ENCODE data around the gene SMOC1.
"Not testable (repeated sequence)": the region's sequence is repeated elsewhere in the genome, so short reads cannot be mapped to it uniquely, and the experiment has no call there.

The SMOC1 gene

DNA sequence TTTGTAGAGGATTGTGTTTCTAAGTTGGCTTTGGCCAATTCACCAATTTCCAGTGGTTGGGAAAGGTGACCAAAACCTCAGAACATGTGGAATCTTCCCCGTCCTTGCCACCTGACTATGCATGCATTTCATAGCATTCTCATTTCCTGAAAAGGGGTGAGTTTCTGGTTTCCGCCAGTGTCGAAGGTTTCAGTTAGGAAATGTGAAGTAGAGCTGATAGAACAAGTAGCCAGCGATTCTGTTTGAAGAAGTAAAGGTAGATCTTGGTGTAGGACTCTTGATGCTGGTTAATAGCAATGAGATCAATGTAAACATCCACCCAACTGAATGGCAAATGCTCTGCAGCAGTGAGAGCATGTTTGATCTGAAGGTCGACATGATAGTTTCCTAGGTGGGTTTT, 15.9 kb downstream of the SMOC1 start:
- DNase-seq (ENCODE audit: low read depth), result peak; percentile 10
- no peak overlapping the region for H3K4me3 ChIP-seq (ENCODE audit: low read depth, low read length)
- TF ChIP-seq, protein P1, sequence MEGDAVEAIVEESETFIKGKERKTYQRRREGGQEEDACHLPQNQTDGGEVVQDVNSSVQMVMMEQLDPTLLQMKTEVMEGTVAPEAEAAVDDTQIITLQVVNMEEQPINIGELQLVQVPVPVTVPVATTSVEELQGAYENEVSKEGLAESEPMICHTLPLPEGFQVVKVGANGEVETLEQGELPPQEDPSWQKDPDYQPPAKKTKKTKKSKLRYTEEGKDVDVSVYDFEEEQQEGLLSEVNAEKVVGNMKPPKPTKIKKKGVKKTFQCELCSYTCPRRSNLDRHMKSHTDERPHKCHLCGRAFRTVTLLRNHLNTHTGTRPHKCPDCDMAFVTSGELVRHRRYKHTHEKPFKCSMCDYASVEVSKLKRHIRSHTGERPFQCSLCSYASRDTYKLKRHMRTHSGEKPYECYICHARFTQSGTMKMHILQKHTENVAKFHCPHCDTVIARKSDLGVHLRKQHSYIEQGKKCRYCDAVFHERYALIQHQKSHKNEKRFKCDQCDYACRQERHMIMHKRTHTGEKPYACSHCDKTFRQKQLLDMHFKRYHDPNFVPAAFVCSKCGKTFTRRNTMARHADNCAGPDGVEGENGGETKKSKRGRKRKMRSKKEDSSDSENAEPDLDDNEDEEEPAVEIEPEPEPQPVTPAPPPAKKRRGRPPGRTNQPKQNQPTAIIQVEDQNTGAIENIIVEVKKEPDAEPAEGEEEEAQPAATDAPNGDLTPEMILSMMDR (IDR thresholded peaks at IDR 0.05; ENCODE audit: insufficient read depth, low read depth, low read length, missing control alignments), result no peak

DNA sequence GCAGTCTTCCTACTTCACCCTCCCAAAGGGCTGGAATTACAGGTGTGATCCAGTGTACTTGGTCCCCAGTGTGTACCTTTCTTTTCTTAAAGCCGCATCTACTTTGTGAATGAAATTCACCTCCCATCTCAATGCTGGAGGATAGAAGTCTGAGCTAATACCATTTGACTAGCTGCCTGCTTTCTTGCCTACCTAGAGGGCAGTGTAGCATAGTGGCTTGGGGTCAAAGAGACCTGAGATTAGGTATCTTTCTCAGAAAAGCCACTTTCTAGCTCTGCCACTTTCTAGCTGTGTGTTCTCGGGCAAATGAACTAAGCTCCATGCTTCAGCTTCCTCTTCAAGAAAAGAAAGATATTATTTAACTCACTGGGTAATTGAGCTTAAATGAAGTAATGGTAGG, 16.9 kb downstream of the SMOC1 start:
- no peak for DNase-seq (ENCODE audit: low read depth)
- TF ChIP-seq, protein P1 (IDR thresholded peaks at IDR 0.05; ENCODE audit: insufficient read depth, low read depth, low read length, missing control alignments), result no peak
- H3K4me3 ChIP-seq (ENCODE audit: low read depth, low read length), result no peak overlapping the region

DNA sequence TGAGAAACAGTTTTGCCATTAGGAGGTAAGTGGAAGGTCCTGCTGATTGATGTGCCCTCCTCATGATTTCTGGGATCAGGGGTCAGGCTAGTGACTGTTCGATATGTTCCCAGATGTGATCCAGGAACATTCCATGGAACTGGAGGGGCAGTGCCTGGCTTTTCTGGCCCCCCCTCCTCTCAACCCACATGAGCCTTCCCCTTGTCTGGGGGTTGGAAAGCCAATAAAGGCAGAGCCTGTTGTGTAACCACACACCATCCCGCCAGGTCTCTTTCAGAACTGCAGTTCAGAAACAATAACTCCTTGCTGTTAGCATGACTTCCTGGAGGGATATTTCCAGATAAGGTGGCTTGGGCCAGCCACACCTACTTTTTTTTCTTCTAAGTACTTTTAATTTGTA, 17.8 kb downstream of the SMOC1 start:
- DNase-seq (ENCODE audit: low read depth), result no peak
- H3K4me3 ChIP-seq (ENCODE audit: low read depth, low read length), result no peak overlapping the region
- TF ChIP-seq, protein P1 (IDR thresholded peaks at IDR 0.05; ENCODE audit: insufficient read depth, low read depth, low read length, missing control alignments), result no peak

DNA sequence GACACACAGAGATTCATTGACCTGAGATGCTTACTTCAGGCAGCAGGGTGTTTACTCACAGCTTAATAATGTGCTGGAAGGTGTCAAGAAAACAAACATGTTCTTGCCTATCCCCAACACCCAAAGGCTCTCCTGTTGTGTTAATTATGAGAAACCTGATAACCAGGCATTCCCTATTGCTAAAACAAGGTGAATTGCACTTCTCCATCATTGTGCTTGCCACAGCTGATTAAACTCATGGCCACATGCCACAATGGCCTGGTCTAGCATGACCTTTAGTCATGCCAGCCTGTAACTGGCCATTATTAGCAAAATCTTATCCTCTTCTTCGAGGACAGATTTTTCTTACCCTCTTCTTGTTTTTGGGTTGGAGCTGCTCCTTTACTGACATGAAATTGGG, 21.4 kb downstream of the SMOC1 start:
- H3K4me3 ChIP-seq (ENCODE audit: low read depth, low read length), result no peak overlapping the region
- TF ChIP-seq, protein P1 (IDR thresholded peaks at IDR 0.05; ENCODE audit: insufficient read depth, low read depth, low read length, missing control alignments), result no peak
- DNase-seq (ENCODE audit: low read depth), result no peak

DNA sequence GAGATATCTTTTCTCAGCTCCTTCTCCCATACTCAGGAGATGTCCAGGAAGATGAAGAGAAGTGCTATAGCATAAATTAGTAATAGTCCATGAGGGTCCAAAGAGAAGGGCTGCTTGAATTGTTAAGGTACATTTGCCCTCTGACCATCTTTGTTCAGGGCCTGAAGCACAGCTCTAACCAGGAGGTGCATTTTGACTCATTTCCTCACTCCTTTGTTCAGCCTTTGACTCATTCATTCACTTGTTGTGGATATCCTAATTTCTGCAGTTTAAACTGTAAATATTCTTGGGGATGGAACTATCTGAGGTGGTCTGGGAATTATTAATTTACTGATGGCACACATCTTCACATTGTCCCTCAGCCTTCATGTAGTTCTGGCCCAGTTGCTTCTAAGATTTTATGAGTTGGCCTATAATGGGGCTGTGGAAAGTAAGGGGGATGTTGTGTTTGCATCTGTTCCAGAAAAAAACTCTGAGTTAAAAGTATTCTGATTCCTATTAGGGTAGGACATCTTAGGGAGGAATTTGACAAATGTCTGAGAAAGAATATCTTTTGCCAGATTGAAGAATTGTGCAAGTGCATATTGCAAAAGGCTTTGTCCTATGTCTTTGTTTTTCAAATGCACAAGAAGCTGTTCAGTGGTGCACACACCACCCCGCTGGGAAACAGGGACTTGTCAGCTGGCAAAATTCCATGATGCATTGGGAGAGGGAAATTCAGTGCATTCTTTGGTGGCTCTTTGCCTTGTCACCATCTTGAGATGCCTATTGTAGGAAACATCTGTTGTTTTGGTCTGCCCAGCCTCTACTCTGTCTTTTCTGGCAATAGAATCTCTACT, 22.1 kb downstream of the SMOC1 start:
- DNase-seq (ENCODE audit: low read depth), result no peak
- TF ChIP-seq, protein P1 (IDR thresholded peaks at IDR 0.05; ENCODE audit: insufficient read depth, low read depth, low read length, missing control alignments), result no peak
- no peak overlapping the region for H3K4me3 ChIP-seq (ENCODE audit: low read depth, low read length)

DNA sequence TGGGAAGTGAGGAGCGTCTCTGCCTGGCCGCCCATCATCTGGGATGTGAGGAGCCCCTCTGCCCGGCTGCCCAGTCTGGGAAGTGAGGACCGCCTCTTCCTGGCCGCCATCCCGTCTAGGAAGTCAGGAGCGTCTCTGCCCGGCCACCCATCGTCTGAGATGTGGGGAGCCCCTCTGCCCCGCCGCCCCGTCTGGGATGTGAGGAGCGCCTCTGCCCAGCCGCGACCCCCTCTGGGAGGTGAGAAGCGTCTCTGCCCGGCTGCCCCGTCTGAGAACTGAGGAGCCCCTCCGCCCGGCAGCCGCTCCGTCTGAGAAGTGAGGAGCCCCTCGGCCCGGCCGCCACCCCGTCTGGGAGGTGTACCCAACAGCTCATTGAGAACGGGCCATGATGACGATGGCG, 23.8 kb downstream of the SMOC1 start:
- H3K4me3 ChIP-seq (ENCODE audit: low read depth, low read length); DNase-seq (ENCODE audit: low read depth): not testable (repeated sequence)

DNA sequence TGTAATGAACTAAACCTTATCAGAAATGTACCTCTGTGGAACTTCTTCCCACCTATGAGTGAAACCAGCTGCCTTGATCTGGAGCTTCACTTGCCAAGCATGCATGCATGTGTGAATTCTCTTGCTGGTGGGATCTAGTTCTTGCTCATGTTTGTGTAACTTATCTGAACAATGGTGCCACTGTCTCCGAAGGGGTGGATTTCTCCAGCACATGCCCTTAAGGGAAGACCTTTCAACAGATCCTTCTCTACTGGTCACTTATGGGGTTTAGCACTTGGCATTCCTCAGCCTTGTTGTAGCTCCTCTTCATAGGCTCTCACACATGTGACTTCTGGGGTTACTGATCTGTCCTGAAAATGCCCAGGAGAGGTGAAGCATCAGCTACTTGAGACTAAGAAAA, 25.0 kb downstream of the SMOC1 start:
- no peak for DNase-seq (ENCODE audit: low read depth)
- no peak overlapping the region for H3K4me3 ChIP-seq (ENCODE audit: low read depth, low read length)
- TF ChIP-seq, protein P1 (IDR thresholded peaks at IDR 0.05; ENCODE audit: insufficient read depth, low read depth, low read length, missing control alignments), result no peak

Measured in GM12865 (cell line).